ENCODE data around the gene MAP1LC3B. TPM values are rescaled to one million over a fixed set of nuclear protein-coding genes. Genes with fewer than 3 reads are reported as not detected.

MAP1LC3B gene
- total RNA-seq, 1 donor from 2014 or later, result 45.1 TPM

DNA sequence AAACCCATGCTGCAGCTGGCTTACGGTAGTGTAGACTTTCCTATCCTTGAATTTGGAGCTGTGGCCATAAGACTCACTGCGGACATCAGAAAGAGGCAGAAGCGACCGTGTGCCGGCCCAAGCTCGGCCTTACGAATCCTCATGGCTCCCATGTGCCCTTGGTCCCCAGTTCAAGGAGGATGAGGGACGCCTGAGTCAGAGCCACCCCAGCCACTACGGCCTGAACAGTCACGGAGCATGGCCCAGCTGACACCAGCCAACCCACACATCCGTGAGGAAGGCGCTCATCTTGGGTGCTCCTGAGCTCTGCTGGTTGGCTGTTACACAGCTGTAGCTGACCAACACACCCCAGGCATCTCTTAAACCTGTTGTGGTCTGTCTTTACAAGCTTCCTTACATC, 56.7 kb downstream of the MAP1LC3B start:
- intact Hi-C loops (cut with micrococcal nuclease), result no loop called here

- intact Hi-C loops (cut with micrococcal nuclease), result no loop called here
These were observed 59.6 kb downstream of the MAP1LC3B start for GRCh38 chr16:87451563-87452210.

GRCh38 chr16:87453326-87453725, 61.2 kb downstream of the MAP1LC3B start:
- intact Hi-C loops (cut with micrococcal nuclease), result no loop called here

Other genes starting within 250 kb of the MAP1LC3B start
- gene C16orf95, start 74.9 kb upstream of the MAP1LC3B start, total RNA-seq, result 8.6 and 9.6 TPM in 2 replicates
- 26.7 and 32.5 TPM in 2 replicates for gene FBXO31, start 8.6 kb upstream of the MAP1LC3B start, total RNA-seq
- gene ZCCHC14, start 100.7 kb downstream of the MAP1LC3B start, total RNA-seq, result 4.8 and 7.4 TPM in 2 replicates
- gene JPH3, start 210.2 kb downstream of the MAP1LC3B start, total RNA-seq, result not detected in 2 replicates

Data from T-helper 2 cell treated with Interferon-gamma antibody and Interleukin-4, amounts not matched to agents 100 ng/mL and 5 ng/mL, for 36 hours (primary cell).